Measurements from ENCODE around the gene CCDC136. TPM values are rescaled to one million over a fixed set of nuclear protein-coding genes. Genes with fewer than 3 reads are reported as not detected.
A peak's percentile ranks its signal among the peaks of the same experiment; 100 is the strongest.

Gene CCDC136
- total RNA-seq, 1 donor from 2014 or later, result 11.1 TPM

GRCh38 chr7:128801003-128801402 is 9.2 kb downstream of the CCDC136 start:
- no peak for DNase-seq (ENCODE audit: low spot score)

GRCh38 chr7:128801667-128802418 is 10.1 kb downstream of the CCDC136 start:
- H3K27ac Mint-ChIP-seq, result no peak overlapping the region
- H3K4me1 Mint-ChIP-seq (ENCODE audit: low read depth), result no peaks in the 10 kb centered on the region
- intact Hi-C loops (cut with micrococcal nuclease), result no loop called here
- H3K9me3 Mint-ChIP-seq, result no peaks in the 10 kb centered on the region
- peaks cover 2% of the 10 kb centered on the region for H3K27me3 Mint-ChIP-seq (ENCODE audit: insufficient read depth)
- no peak overlapping the region for H3K4me3 Mint-ChIP-seq
- DNase-seq (ENCODE audit: low spot score), result no peak
- peaks cover 1% of the 10 kb centered on the region for H3K36me3 Mint-ChIP-seq (ENCODE audit: low read depth)

More at GRCh38 chr7:128801003-128801402, 9.2 kb downstream of the CCDC136 start:
- no peak overlapping the region for H3K4me3 Mint-ChIP-seq
- peak overlapping the region; percentile 5 for H3K27ac Mint-ChIP-seq
- no peaks in the 10 kb centered on the region for H3K4me1 Mint-ChIP-seq (ENCODE audit: low read depth)
- peaks cover 1% of the 10 kb centered on the region for H3K36me3 Mint-ChIP-seq (ENCODE audit: low read depth)
- peaks cover 2% of the 10 kb centered on the region for H3K27me3 Mint-ChIP-seq (ENCODE audit: insufficient read depth)
- no peaks in the 10 kb centered on the region for H3K9me3 Mint-ChIP-seq
- intact Hi-C loops (cut with micrococcal nuclease), result no loop called here

DNA sequence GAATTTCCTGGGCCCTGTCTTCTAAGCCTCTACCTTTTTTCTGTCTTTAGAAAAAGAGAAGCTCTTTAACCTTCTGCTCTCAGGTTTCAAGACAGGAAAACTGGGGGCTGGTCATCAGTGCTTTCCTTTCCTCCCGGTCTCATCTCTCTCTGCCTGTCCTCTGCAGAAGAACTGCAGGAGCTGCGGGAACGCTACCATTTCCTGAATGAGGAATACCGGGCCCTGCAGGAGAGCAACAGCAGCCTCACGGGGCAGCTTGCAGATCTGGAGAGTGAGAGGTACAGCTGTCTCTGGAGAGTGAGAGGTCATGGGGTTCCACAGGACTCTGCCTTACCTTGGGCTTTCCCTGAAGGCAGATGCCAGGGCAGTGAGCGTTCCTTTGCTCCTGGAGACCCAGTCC is 12.7 kb downstream of the CCDC136 start:
- Mint-ChIP-seq H3K9me3 (no peaks in the 10 kb centered on the region), H3K27me3 (ENCODE audit: insufficient read depth) (peaks cover 2% of the 10 kb centered on the region), H3K4me3 (no peak overlapping the region), H3K27ac (no peak overlapping the region), H3K4me1 (ENCODE audit: low read depth) (no peaks in the 10 kb centered on the region), H3K36me3 (ENCODE audit: low read depth) (peaks cover 1% of the 10 kb centered on the region)
- intact Hi-C loops (cut with micrococcal nuclease), result no loop called here
- no peak for DNase-seq (ENCODE audit: low spot score)

- DNase-seq (ENCODE audit: low spot score), result no peak
- Mint-ChIP-seq H3K27me3 (ENCODE audit: insufficient read depth) (peaks cover 2% of the 10 kb centered on the region), H3K36me3 (ENCODE audit: low read depth) (peaks cover 1% of the 10 kb centered on the region), H3K27ac (no peak overlapping the region), H3K9me3 (no peaks in the 10 kb centered on the region), H3K4me1 (ENCODE audit: low read depth) (no peaks in the 10 kb centered on the region), H3K4me3 (no peak overlapping the region)
- intact Hi-C loops (cut with micrococcal nuclease), result no loop called here
Observed at GRCh38 chr7:128805225-128805624, 13.5 kb downstream of the CCDC136 start.

DNA sequence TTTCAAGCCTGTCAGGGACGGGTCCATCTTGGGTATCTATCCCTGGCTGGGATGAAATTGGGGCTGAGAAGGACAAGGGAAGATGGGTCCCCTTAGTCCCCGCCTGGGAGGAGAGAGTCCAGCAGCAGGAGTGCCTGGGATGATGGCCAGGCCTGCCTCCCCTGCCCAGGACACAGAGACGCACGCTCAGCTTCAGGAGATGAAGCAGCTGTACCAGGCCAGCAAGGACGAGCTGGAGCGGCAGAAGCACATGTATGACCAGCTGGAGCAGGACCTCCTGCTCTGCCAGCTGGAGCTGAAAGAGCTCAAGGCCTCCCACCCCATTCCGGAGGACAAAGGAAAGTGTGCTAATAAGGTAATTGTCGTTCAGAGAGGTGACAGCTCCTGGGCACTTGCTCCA is 15.4 kb downstream of the CCDC136 start:
- DNase-seq (ENCODE audit: low spot score), result no peak
- Mint-ChIP-seq H3K36me3 (ENCODE audit: low read depth) (no peaks in the 10 kb centered on the region), H3K27ac (no peak overlapping the region), H3K9me3 (no peaks in the 10 kb centered on the region), H3K27me3 (ENCODE audit: insufficient read depth) (peaks cover 2% of the 10 kb centered on the region), H3K4me1 (ENCODE audit: low read depth) (no peaks in the 10 kb centered on the region), H3K4me3 (no peak overlapping the region)
- intact Hi-C loops (cut with micrococcal nuclease), result no loop called here

DNA sequence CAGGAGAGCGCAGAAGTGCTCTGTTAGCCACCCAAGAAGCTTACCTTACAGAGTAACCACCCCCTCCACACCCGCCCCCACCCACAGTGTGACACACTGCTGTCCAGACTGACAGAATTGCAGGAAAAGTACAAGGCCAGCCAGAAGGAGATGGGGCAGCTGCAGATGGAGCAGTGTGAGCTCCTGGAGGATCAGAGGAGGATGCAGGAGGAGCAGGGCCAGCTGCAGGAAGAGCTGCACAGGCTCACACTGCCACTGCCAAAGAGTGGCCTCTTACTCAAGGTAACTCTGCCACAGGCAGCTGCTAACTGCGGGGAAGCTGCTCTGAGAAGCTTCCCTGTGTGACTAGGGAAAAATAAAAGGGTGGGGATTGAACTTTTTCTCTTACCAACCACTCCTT is 17.6 kb downstream of the CCDC136 start:
- Mint-ChIP-seq H3K4me3 (no peak overlapping the region), H3K27me3 (ENCODE audit: insufficient read depth) (no peaks in the 10 kb centered on the region), H3K9me3 (no peaks in the 10 kb centered on the region), H3K27ac (no peak overlapping the region), H3K4me1 (ENCODE audit: low read depth) (no peaks in the 10 kb centered on the region), H3K36me3 (ENCODE audit: low read depth) (no peaks in the 10 kb centered on the region)
- no peak for DNase-seq (ENCODE audit: low spot score)
- intact Hi-C loops (cut with micrococcal nuclease), result no loop called here

GRCh38 chr7:128810473-128810872 is 18.7 kb downstream of the CCDC136 start:
- Mint-ChIP-seq H3K36me3 (ENCODE audit: low read depth) (no peaks in the 10 kb centered on the region), H3K27me3 (ENCODE audit: insufficient read depth) (peaks cover 2% of the 10 kb centered on the region), H3K27ac (no peak overlapping the region), H3K4me1 (ENCODE audit: low read depth) (no peaks in the 10 kb centered on the region), H3K9me3 (no peaks in the 10 kb centered on the region), H3K4me3 (no peak overlapping the region)
- no peak for DNase-seq (ENCODE audit: low spot score)
- intact Hi-C loops (cut with micrococcal nuclease), result no loop called here

DNA sequence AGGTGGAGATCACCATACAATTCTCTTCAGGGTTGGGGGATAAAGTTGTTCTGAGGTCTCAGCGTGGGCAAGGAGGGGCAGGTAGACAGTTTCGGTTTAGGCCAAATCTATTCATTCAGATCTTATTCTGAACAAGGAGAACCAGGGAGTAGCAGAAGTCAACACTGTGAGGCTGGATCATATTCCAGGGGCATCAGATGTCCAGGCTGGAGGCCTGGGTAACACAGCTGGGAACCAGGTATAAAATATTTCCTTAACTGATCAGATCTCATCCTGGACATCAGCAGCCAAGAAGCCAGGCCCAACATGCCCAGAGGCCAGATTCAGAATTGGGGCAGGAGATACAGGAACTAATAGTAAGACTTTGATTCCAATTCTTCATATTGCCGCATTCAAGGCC is 19.2 kb downstream of the CCDC136 start:
- H3K27me3 Mint-ChIP-seq (ENCODE audit: insufficient read depth), result peaks cover 2% of the 10 kb centered on the region
- H3K4me3 Mint-ChIP-seq, result no peak overlapping the region
- intact Hi-C loops (cut with micrococcal nuclease), result no loop called here
- no peak overlapping the region for H3K27ac Mint-ChIP-seq
- no peaks in the 10 kb centered on the region for H3K36me3 Mint-ChIP-seq (ENCODE audit: low read depth)
- H3K9me3 Mint-ChIP-seq, result no peaks in the 10 kb centered on the region
- H3K4me1 Mint-ChIP-seq (ENCODE audit: low read depth), result no peaks in the 10 kb centered on the region
- no peak for DNase-seq (ENCODE audit: low spot score)

DNA sequence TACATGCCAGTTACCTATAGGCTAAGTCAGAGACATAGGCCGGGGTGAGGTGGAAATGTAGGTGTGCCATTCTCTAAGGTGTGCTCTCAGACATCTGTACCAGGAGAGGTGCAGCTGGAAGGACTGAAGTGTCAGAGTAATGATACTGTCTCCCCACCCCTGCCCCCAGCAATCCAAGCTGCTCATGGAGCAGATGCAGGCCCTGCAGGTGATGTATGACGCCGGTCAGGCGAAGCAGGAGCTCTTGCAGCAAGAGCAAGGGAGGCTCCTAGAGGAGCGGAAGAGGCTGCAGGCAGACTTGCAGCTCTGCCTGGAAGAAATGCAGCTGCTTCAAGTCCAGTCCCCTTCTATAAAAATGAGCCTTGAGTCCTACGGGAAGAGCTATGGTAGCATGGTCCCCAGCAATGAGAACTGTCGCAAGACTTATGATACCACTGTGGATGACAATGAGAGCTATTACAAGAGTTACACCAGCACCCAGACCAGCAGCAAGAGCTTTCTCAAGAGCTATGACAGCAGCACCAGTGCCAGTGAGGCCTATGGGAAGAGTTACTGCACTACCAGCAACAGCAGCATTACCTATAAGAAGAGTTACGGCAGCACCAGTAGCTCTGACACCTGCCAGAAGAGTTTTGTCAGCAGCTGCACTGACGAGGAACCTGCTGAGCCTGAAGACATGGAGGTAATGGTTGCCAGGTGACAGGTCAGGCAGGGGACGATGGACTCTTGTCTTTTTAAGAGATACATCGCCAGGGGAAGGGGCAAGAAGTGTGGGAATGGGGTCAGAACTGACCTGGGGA is 20.1 kb downstream of the CCDC136 start:
- no peak overlapping the region for H3K4me3 Mint-ChIP-seq
- H3K27me3 Mint-ChIP-seq (ENCODE audit: insufficient read depth), result peaks cover 2% of the 10 kb centered on the region
- H3K36me3 Mint-ChIP-seq (ENCODE audit: low read depth), result no peaks in the 10 kb centered on the region
- H3K27ac Mint-ChIP-seq, result no peak overlapping the region
- intact Hi-C loops (cut with micrococcal nuclease), result no loop called here
- no peaks in the 10 kb centered on the region for H3K9me3 Mint-ChIP-seq
- no peaks in the 10 kb centered on the region for H3K4me1 Mint-ChIP-seq (ENCODE audit: low read depth)
- DNase-seq (ENCODE audit: low spot score), result no peak

DNA sequence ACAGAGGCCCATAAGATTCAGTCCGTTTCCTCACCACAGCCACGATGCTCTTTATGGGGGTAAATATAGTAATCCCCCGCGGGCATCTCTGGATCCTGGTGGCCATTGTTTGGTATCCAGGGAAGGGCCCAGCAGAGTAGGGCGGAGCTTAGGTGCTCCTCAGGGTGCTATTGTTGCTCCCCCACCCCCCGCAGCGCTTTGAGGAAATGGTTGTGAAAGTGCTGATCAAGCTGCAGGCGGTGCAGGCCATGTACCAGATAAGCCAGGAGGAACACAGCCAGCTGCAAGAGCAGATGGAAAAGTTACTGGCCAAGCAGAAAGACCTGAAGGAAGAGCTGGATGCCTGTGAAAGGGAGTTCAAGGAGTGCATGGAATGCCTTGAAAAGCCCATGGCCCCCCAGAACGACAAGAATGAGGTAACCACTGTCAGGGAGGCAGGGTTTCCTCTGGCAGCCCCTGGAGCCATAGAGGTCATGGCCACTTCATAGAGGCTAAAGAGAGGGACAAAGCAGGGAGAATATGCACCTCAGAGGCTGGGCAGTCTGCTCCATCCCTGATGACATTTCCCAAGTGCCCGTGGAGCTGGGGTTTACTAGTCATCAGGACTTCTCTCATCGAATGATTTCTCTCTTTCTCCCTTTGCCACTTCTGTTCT is 20.9 kb downstream of the CCDC136 start:
- no peak for DNase-seq (ENCODE audit: low spot score)
- Mint-ChIP-seq H3K4me1 (ENCODE audit: low read depth) (no peaks in the 10 kb centered on the region), H3K9me3 (no peaks in the 10 kb centered on the region), H3K36me3 (ENCODE audit: low read depth) (no peaks in the 10 kb centered on the region), H3K4me3 (no peak overlapping the region), H3K27ac (no peak overlapping the region), H3K27me3 (ENCODE audit: insufficient read depth) (peaks cover 4% of the 10 kb centered on the region)
- intact Hi-C loops (cut with micrococcal nuclease), result no loop called here

GRCh38 chr7:128814499-128814898 is 22.7 kb downstream of the CCDC136 start:
- no peak overlapping the region for H3K27ac Mint-ChIP-seq
- no peak overlapping the region for H3K4me3 Mint-ChIP-seq
- no peak for DNase-seq (ENCODE audit: low spot score)
- intact Hi-C loops (cut with micrococcal nuclease), result no loop called here
- no peaks in the 10 kb centered on the region for H3K9me3 Mint-ChIP-seq
- no peaks in the 10 kb centered on the region for H3K36me3 Mint-ChIP-seq (ENCODE audit: low read depth)
- no peaks in the 10 kb centered on the region for H3K4me1 Mint-ChIP-seq (ENCODE audit: low read depth)
- H3K27me3 Mint-ChIP-seq (ENCODE audit: insufficient read depth), result peaks cover 12% of the 10 kb centered on the region

GRCh38 chr7:128815289-128815942 is 23.6 kb downstream of the CCDC136 start:
- no peak overlapping the region for H3K4me3 Mint-ChIP-seq
- H3K27ac Mint-ChIP-seq, result no peak overlapping the region
- peaks cover 12% of the 10 kb centered on the region for H3K27me3 Mint-ChIP-seq (ENCODE audit: insufficient read depth)
- DNase-seq (ENCODE audit: low spot score), result no peak
- H3K4me1 Mint-ChIP-seq (ENCODE audit: low read depth), result no peaks in the 10 kb centered on the region
- no peaks in the 10 kb centered on the region for H3K9me3 Mint-ChIP-seq
- H3K36me3 Mint-ChIP-seq (ENCODE audit: low read depth), result no peaks in the 10 kb centered on the region
- intact Hi-C loops (cut with micrococcal nuclease), result no loop called here

DNA sequence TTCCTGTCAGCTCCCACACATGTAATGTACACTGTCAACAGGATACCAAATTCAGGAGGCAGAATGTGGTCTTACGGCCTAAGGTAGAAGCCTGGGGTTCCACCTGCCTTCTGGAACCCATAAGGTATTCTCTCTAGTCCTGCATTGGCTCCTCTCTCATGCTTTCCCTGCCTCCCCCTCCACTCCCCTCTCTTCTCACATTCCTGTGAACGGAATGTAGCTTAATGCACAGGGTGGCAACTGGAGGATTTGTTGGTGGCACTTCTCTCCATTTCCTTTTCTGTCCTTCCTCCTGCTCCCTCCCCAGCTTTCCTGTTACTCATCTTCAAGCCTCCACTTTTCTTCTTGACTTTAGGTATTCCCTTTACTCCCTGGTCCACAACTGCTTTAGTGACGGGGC is 26.9 kb downstream of the CCDC136 start:
- Mint-ChIP-seq H3K9me3 (no peaks in the 10 kb centered on the region), H3K4me1 (ENCODE audit: low read depth) (no peaks in the 10 kb centered on the region), H3K36me3 (ENCODE audit: low read depth) (no peaks in the 10 kb centered on the region), H3K27me3 (ENCODE audit: insufficient read depth) (peaks cover 14% of the 10 kb centered on the region), H3K4me3 (no peak overlapping the region), H3K27ac (no peak overlapping the region)
- no peak for DNase-seq (ENCODE audit: low spot score)
- intact Hi-C loops (cut with micrococcal nuclease), result no loop called here

Measured in activated T-helper 1 cell treated with anti-CD3 and anti-CD28 coated beads, Interleukin-12 subunit alpha, Interleukin-12 subunit beta, Interleukin-2, Interleukin-4 antibody, amounts not matched to agents 30 ng/mL and 10 ng/mL and 1 ng/mL, durations not matched to agents 14 hours and 24 hours and 36 hours (primary cell).